K562 (cell line): Measurements from ENCODE around the gene RRP7A.

Experiments
- CBX5 ChIP-seq: IDR thresholded peaks from 2 replicates; pipeline ENCODE4 v1.6.1; 2014; ENCODE audit warnings: low read depth, borderline replicate concordance
- CTCF ChIP-seq, 3 experiments: IDR thresholded peaks in 2 of 3; conservative IDR thresholded peaks in 1 of 3; 2 replicates each; pipeline ENCODE4 v1.5.1; 2011 to 2012; ENCODE audit warnings: low read length in 3 of 3, mild to moderate bottlenecking in 3 of 3, control low read depth in 2 of 3, improper control_type of control experiment in 1 of 3, inconsistent platforms in 1 of 3, low read depth in 1 of 3, mixed read lengths in 1 of 3, moderate library complexity in 1 of 3; ENCODE audit not compliant: insufficient read depth in 2 of 3
- JUN ChIP-seq, 2 experiments: sonication (generic) in 1 of 2; formaldehyde crosslinking in 1 of 2; IDR thresholded peaks; 2 replicates each; pipeline versions ENCODE4 v1.6.1 to v1.8.0; 2012 to 2022; ENCODE audit warnings: borderline replicate concordance in 2 of 2, mild to moderate bottlenecking in 2 of 2, improper control_type of control experiment in 1 of 2, low read depth in 1 of 2, low read length in 1 of 2, missing genetic modification reagents in 1 of 2
- MAZ ChIP-seq, 2 experiments: fragments of 450-650 bp in 1 of 2; sonication (generic) in 1 of 2; formaldehyde crosslinking; IDR thresholded peaks in 1 of 2; conservative IDR thresholded peaks in 1 of 2; 2 replicates each; pipeline versions ENCODE4 v1.4.0 to v1.5.0; 2020; ENCODE audit warnings: mild to moderate bottlenecking in 1 of 2, missing genetic modification reagents in 1 of 2
- NCOA4 ChIP-seq: fragments of 450-650 bp; IDR thresholded peaks from 2 replicates; pipeline ENCODE4 v1.6.1; 2018; ENCODE audit warnings: mild to moderate bottlenecking; ENCODE audit not compliant: partially characterized antibody
- POLR2A ChIP-seq: fragments of 450-650 bp; conservative IDR thresholded peaks from 2 replicates; pipeline ENCODE4 v1.6.1; 2016
- POLR2AphosphoS5 ChIP-seq: IDR thresholded peaks from 2 replicates; pipeline ENCODE4 v1.6.1; 2011; ENCODE audit warnings: mild to moderate bottlenecking, low read depth, low read length, moderate library complexity; ENCODE audit not compliant: control insufficient read depth, insufficient read depth
- RBFOX2 ChIP-seq: fragments of 200-400 bp; formaldehyde crosslinking; IDR thresholded peaks from 2 replicates; pipeline ENCODE4 v1.6.1; 2017; ENCODE audit warnings: low read depth, mild to moderate bottlenecking, low read length, moderate library complexity
- SREBF1 ChIP-seq: fragments of 150-350 bp; IDR thresholded peaks from 2 replicates; pipeline ENCODE4 v1.6.1; 2014; ENCODE audit warnings: antibody characterized with exemption, low read depth, low read length, borderline replicate concordance
- ZBTB2 ChIP-seq: fragments of 450-650 bp; IDR thresholded peaks from 2 replicates; pipeline ENCODE4 v1.6.1; 2016; ENCODE audit warnings: antibody characterized with exemption
- ZNF224 ChIP-seq: sonication (generic); formaldehyde crosslinking; IDR thresholded peaks from 2 replicates; pipeline ENCODE4 v1.8.0; 2022; ENCODE audit warnings: mild to moderate bottlenecking, missing genetic modification reagents

- TF ChIP-seq JUN (IDR thresholded peaks at IDR 0.05; ENCODE audit: borderline replicate concordance, low read depth, low read length) (no peak), JUN (CRISPR knock-in tag; IDR thresholded peaks at IDR 0.05; ENCODE audit: borderline replicate concordance) (no peak), POLR2AphosphoS5 (no peak), SREBF1 (no peak), CBX5 (no peak), NCOA4 (no peak), POLR2A (no peak), MAZ (CRISPR knock-in tag; conservative IDR thresholded peaks at IDR 0.05 in 1 of 2, IDR thresholded peaks at IDR 0.05 in 1 of 2) (no peak), CTCF (IDR thresholded peaks at IDR 0.05 in 2 of 3, conservative IDR thresholded peaks at IDR 0.05 in 1 of 3; ENCODE audit: insufficient read depth in 2 of 3, low read depth in 1 of 3, low read length in 3 of 3) (peak; percentile 66 to 78 (median 73)), ZNF224 (CRISPR knock-in tag) (no peak), RBFOX2 (no peak), ZBTB2 (no peak)
Measured at GRCh38 chr22:42560781-42561180, 41.2 kb upstream of the RRP7A start.
